HG02973 (cell line): ENCODE data around the gene ZBTB47.

ENCODE experiments used
- ATAC-seq: cut with Tn5 transposase; IDR thresholded peaks from one replicate; pipeline ENCODE4 v1.9.1; 2021; ENCODE audit warnings: moderate library complexity; ENCODE audit not compliant: unreplicated experiment

ZBTB47 gene

GRCh38 chr3:42711491-42712343 is 58.2 kb downstream of the ZBTB47 start:
- no peak for ATAC-seq

- no peak for ATAC-seq
Observed at GRCh38 chr3:42712344-42712648, 58.8 kb downstream of the ZBTB47 start.

- ATAC-seq, result no peak
Observed at GRCh38 chr3:42712688-42713372, 59.3 kb downstream of the ZBTB47 start.

- ATAC-seq, result no peak
Observed at GRCh38 chr3:42713747-42714146, 60.2 kb downstream of the ZBTB47 start.

- no peak for ATAC-seq
Observed at GRCh38 chr3:42714171-42714852, 60.8 kb downstream of the ZBTB47 start.
